HG03045 (cell line): Measurements from ENCODE around the gene CRHR1.
"Not testable (repeated sequence)": the region's sequence is repeated elsewhere in the genome, so short reads cannot be mapped to it uniquely, and the experiment has no call there.

Experiments used
- ATAC-seq: cut with Tn5 transposase; IDR thresholded peaks from one replicate; pipeline ENCODE4 v1.9.1; 2021; ENCODE audit warnings: mild to moderate bottlenecking, moderate library complexity; ENCODE audit not compliant: unreplicated experiment

The CRHR1 gene

GRCh38 chr17:45784293-45784740 is at the start of gene CRHR1:
CRHR1 (plus strand) TSS chr17:45784320; CDS start chr17:45784545, 225 bp downstream.
- ATAC-seq = no peak

GRCh38 chr17:45734598-45734997 is 49.5 kb upstream of the CRHR1 start:
- ATAC-seq = no peak

- no peak for ATAC-seq
Observed at GRCh38 chr17:45735488-45735887, 48.6 kb upstream of the CRHR1 start.

GRCh38 chr17:45739786-45740185 is 44.3 kb upstream of the CRHR1 start:
- ATAC-seq = no peak

GRCh38 chr17:45740553-45741330 is 43.4 kb upstream of the CRHR1 start:
- no peak for ATAC-seq

GRCh38 chr17:45742251-45742650 is 41.9 kb upstream of the CRHR1 start:
- ATAC-seq = no peak

- no peak for ATAC-seq
Observed at GRCh38 chr17:45743626-45744326, 40.3 kb upstream of the CRHR1 start.

- ATAC-seq = not testable (repeated sequence)
Observed at GRCh38 chr17:45744826-45745225, 39.3 kb upstream of the CRHR1 start.

- ATAC-seq = no peak
Observed at GRCh38 chr17:45745601-45746494, 38.3 kb upstream of the CRHR1 start.

GRCh38 chr17:45747911-45748310 is 36.2 kb upstream of the CRHR1 start:
- no peak for ATAC-seq

- no peak for ATAC-seq
Observed at GRCh38 chr17:45748731-45749310, 35.3 kb upstream of the CRHR1 start.

- ATAC-seq = no peak
Observed at GRCh38 chr17:45749831-45750335, 34.2 kb upstream of the CRHR1 start.

- no peak for ATAC-seq
Observed at GRCh38 chr17:45750779-45751440, 33.2 kb upstream of the CRHR1 start.

GRCh38 chr17:45751466-45751865 is 32.7 kb upstream of the CRHR1 start:
- ATAC-seq = no peak

- ATAC-seq = no peak
Observed at GRCh38 chr17:45752246-45752645, 31.9 kb upstream of the CRHR1 start.

GRCh38 chr17:45753645-45754225 is 30.4 kb upstream of the CRHR1 start:
- no peak for ATAC-seq

- ATAC-seq = no peak
Observed at GRCh38 chr17:45755050-45755449, 29.1 kb upstream of the CRHR1 start.

- no peak for ATAC-seq
Observed at GRCh38 chr17:45756266-45756991, 27.7 kb upstream of the CRHR1 start.
